ENCODE data around the gene CSRNP3. TPM values are rescaled to one million over a fixed set of nuclear protein-coding genes. Genes with fewer than 3 reads are reported as not detected.

The CSRNP3 gene
- total RNA-seq, 1 donor: 2.6 TPM

- H3K4me3 ChIP-seq (ENCODE audit: low read depth, low read length): no peak overlapping the region
- TF ChIP-seq CTCF (IDR thresholded peaks at IDR 0.05; ENCODE audit: insufficient read depth, low read depth, low read length): no peak
- DNase-seq (ENCODE audit: low read depth): no peak
Observed at GRCh38 chr2:165547900-165548299, 78.4 kb downstream of the CSRNP3 start.

GRCh38 chr2:165549619-165550018 is 80.1 kb downstream of the CSRNP3 start:
- no peak overlapping the region for H3K4me3 ChIP-seq (ENCODE audit: low read depth, low read length)
- DNase-seq (ENCODE audit: low read depth): no peak
- no peak for TF ChIP-seq CTCF (IDR thresholded peaks at IDR 0.05; ENCODE audit: insufficient read depth, low read depth, low read length)

- DNase-seq (ENCODE audit: low read depth): no peak
- no peak for TF ChIP-seq CTCF (IDR thresholded peaks at IDR 0.05; ENCODE audit: insufficient read depth, low read depth, low read length)
- no peak overlapping the region for H3K4me3 ChIP-seq (ENCODE audit: low read depth, low read length)
Observed at GRCh38 chr2:165558832-165559231, 89.3 kb downstream of the CSRNP3 start.

- no peak for DNase-seq (ENCODE audit: low read depth)
- no peak for TF ChIP-seq CTCF (IDR thresholded peaks at IDR 0.05; ENCODE audit: insufficient read depth, low read depth, low read length)
- no peak overlapping the region for H3K4me3 ChIP-seq (ENCODE audit: low read depth, low read length)
Observed at GRCh38 chr2:165560377-165560988, 91.0 kb downstream of the CSRNP3 start.

- no peak for TF ChIP-seq CTCF (IDR thresholded peaks at IDR 0.05; ENCODE audit: insufficient read depth, low read depth, low read length)
- H3K4me3 ChIP-seq (ENCODE audit: low read depth, low read length): no peak overlapping the region
- no peak for DNase-seq (ENCODE audit: low read depth)
Observed at GRCh38 chr2:165561516-165561915, 92.0 kb downstream of the CSRNP3 start.

GRCh38 chr2:165562233-165562632 is 92.7 kb downstream of the CSRNP3 start:
- DNase-seq (ENCODE audit: low read depth): no peak
- H3K4me3 ChIP-seq (ENCODE audit: low read depth, low read length): no peak overlapping the region
- no peak for TF ChIP-seq CTCF (IDR thresholded peaks at IDR 0.05; ENCODE audit: insufficient read depth, low read depth, low read length)
